Ramos (cell line): ENCODE measurements around the gene IRX3.
"Not testable (repeated sequence)": the region's sequence is repeated elsewhere in the genome, so short reads cannot be mapped to it uniquely, and the experiment has no call there.

ENCODE experiments used
- in situ Hi-C: fragments of 300-500 bp; cut with MboI; formaldehyde crosslinking; loops from one replicate; pipeline ENCODE4 v1.14.3; 2022; ENCODE audit warnings: low sequenced_read_pairs; ENCODE audit not compliant: unreplicated experiment

The IRX3 gene

DNA sequence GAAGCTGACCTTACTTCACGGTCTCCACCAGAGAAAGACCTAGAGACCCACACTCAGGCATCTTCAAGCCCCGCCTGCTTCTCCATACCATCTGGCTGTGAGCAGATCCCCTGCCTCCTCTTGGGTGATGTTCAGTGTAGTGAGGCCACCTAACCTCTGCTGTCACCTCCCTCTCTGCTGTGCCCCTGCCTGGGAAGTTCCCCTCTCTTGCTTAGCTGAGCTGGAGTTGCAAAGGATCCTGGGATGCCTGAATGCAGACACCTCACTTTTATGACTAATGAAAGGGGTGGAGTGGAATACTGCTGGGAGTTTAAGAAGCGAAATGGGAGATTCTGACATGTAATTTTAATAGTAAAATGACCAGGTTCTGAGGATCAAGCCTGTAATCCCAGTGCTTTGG lies 5.8 kb downstream of the IRX3 start:
- in situ Hi-C loops = no loop called here

DNA sequence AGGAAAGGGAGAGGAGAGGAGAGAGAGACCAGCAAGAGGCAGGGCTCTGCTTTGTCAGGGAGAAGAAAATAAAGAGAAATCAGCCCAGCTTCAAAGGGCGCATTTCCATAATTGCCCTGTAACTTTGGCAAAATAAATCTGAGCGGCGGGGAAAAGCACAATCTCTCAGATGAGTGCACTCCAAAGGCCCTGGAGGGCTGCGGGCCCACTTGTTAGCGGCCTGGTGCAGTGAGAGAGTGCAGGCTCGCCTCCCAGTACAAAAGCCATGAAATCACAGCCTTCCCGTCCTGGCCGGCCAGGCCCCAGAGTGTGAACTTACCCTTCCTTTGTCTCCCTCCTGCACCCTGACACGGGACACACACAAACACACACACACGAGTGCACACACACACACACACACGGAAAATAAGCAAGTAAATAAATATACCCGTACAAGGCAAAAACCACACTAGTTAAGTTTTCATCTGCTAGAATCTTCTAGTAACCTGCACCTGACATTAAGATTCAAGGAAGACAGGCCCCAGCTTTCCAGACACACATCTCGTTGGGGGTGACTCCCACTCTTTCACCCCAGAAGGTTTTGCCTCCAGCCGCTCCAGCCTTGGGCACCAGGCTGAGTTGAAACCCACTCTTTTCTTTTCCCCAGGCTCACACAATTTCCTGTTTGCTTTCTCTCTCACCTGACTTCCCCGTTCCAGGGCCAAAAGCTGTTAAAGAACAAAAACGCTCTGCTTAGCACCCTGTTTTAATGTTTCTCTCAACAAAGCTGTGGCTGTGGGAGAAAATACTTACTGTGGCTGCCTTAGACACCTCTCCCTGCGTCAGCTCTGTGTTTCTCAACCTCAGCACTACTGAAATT lies 8.5 kb downstream of the IRX3 start:
- in situ Hi-C loops = no loop called here

DNA sequence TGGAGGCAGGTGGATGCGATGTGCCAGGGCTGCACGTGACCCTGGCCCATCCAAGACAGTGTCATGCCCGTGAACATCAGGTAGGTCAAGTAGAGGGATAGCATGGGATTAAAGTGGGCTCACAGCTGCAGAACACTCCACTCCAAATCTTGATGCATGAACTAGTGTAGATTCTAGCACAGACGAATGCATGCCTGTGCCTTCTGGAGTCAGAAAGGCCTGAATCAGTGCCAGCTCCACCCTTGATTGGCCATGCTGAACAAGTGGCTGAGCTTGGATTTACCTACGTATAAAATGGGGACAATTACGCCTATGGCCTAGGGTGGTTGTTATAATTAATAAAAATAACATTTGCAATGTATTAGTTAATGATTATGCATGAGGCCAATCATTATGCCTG lies 10.6 kb downstream of the IRX3 start:
- in situ Hi-C loops = no loop called here

DNA sequence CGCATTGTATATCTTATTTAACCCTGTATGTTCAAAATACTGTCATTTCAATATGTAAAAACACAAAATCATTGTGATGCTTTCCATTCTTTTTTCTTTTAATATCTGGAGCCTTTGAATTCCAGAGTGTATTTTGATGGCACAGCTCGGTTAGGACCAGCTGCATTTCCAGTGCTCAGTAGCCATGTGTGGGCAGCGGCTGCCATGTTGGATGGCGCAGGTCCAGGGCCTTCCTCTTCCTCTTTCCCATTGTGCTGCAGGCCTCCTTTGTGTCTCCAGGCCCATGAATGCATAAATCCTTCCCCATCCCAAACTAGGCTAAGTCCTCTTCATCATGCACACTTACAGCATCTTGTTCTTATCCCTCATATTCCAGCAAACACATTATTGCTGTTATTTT lies 13.0 kb downstream of the IRX3 start:
- in situ Hi-C loops = no loop called here

DNA sequence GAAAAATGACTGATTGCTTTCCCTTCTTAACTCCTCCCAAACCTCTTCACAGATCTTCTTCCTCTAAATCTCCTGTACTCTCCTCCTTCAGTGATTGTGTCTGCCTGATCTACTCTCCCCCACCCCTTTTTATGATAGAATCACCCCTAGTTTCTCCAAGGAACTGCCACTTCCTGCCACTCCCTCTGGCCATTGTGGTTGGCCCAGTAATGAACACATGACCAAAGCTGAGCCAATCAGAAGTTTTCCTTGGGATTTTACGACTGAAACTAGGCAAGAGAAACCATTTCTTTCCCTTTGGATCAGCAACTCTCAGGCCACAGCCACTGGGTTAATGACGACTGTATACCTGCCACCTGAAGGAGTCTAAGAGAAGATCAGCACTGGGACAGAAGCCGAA lies 15.9 kb downstream of the IRX3 start:
- in situ Hi-C loops = no loop called here

DNA sequence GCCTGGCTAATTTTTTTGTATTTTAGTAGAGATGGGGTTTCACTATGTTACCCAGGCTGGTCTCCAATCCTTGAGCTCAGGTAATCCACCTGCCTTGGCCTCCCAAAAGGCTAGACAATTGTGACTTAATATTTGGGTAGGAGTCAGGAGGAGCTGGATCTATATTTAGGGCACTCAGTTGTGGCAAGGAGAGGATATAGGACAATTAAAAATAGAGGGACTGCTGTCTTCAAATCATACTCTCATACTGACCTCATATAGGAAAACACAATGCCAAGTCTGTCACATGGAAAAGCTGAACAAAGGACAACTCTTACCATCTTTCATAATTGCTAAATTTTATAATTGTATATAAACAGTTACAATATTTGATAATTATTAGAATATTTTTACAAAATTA lies 17.1 kb downstream of the IRX3 start:
- in situ Hi-C loops = no loop called here

DNA sequence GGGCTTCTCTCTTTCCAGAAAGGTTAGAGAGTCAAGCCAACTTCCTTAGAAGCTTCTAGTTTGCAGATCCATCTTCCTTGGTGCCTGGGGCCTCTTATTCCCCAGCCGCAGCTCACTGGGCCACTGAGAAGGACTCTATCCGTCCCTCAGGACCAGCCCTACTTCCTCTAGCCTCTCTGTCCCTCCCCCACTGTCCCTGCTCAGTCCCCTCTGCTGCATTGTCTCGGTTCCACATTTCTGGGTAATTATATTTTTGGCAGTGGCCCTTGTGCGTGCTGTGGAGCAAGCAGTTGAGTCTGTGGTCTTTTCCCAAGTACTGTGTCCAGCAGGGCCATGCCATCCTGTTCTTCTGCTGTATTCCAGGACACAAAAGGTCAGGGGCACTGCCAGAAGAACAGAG lies 17.8 kb downstream of the IRX3 start:
- in situ Hi-C loops = no loop called here

DNA sequence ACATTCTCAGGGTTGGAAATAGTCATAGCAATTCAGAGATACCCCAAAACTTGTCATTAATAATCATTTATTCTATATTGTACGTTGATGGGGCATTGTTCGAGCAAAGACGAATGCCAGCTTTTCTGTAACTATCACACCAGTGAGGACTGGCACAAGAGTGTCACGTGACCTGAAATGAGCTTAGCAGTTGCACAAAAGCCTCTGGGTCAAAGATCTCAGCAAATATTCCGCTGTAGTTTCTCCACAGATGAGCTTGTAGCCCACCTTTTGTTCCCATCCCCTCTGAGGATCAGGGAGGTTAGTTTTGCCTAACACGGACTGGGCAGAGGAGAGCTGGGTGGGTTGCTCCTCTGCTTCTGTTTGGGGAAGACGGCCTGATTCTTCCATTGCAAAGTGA lies 18.2 kb downstream of the IRX3 start:
- in situ Hi-C loops = no loop called here

DNA sequence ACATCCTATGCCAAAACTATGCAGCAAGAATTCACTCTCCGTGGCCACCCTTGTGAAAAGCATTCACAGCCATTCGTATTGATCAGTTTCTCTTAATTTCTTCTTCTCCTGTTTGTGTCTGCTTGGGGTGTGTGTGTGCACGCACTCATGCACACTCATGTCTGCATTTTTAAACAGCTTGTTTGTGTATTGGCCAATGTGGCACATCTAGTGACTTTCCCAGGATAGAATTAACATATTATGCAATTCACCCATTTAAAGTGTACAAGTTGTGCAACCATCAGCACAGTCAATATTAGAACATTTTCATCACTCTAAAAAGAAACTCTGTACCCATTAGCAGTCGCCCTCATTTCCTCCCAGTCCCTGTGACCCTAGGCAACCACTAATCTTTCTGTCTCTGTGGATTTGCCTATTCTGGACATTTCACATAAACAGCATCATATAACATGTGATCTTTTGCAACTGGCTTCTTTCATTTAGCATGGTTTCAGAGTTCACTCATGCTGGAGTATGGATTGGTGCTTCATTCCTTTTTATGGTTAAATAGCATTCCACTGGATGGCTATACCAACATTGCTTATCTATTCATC lies 20.1 kb downstream of the IRX3 start:
- in situ Hi-C loops = no loop called here

DNA sequence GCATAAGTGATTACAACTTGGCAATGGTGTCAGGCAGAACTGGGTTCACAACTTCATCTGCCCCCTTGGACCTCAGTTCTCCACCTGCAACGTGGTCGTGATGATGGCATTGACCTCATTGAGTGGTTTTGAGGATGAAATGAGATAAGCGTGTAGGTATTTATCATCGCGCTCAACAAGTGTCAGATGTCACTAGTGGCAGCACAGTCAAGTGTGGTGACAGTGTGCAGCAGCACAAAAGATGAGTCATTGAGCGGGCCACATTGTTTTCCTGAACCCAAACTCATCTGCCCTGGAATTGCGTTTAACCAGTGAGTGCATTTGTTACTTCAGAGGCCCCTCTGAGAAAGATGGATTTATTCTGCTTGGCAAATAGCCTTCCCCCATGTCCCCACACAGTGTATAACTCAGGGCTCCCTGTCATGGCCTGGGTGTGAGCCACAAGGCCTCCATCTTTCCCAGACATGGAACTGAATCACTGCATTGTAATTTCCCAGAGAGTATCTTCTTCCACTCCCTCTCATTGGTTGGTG lies 20.9 kb downstream of the IRX3 start:
- in situ Hi-C loops = no loop called here

DNA sequence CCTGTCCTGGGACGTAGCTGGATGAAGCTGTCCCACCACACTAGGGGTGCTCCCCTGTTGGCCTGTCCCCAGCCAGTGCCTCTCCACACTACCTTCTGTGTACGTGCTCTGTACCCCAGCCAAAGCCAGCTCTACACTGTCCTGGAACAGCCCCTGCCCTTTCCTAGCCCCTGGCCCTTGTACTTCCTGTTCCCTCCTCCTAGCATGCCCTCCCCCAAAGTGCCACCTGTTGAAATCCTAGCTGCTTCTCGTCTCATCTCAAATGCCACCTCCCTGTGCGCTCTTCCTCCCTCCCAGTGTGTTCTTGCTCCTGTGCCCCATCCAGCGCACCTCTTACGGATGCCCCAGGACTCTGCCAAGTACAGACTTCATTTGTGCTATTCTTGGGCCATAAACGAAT lies 33.5 kb downstream of the IRX3 start:
- in situ Hi-C loops = no loop called here

DNA sequence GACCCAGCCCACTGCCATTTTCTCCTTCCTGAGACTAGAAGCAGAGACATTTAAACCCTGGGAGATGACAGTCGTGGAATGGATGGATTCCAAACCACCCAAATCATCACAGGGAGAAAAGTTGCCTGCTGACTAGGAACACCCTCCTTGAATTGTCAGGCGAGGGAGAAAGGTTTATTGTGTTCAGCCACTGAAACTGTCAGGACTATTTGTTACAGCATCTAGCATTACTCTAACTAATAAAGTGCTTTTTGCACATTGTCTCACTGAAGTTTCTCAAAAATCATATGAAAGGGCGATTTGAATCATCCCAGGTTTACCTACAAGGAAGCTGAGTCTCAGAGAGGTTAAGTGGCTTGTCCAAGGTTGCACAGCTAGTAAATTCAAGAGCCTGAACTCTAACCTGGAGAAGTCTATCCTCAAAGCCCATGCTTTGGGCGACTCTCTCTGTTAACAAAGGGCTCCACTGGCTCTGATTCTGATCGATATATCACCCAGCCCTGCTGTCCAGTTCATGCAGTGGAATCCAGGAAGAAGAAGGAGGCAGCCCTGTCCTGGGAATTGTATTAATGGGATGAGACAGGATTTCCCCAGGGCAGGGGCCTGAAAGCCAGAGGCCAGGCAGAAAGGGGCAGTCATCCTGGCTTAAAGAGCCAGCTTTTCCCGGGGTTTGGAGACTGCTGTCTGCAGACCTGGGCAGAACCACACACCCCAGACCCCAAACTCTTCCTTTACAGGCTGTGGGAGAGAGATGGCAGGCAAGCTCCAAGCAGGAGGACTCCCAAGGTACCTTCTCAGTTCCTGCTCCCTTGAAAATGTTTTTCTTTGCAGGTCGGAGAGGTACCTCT lies 37.5 kb downstream of the IRX3 start:
- in situ Hi-C loops = no loop called here

DNA sequence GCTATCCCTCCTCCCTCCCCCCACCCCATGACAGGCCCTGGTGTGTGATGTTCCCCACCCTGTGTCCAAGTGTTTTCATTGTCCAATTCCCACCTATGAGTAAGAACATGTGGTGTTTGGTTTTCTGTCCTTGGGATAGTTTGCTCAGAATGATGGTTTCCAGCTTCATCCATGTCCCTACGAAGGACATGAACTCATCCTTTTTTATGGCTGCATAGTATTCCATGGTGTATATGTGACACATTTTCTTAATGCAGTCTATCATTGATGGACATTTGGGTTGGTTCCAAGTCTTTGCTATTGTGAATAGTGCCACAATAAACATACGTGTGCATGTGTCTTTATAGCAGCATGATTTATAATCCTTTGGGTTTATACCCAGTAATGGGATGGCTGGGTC lies 38.9 kb downstream of the IRX3 start:
- in situ Hi-C loops = not testable (repeated sequence)

DNA sequence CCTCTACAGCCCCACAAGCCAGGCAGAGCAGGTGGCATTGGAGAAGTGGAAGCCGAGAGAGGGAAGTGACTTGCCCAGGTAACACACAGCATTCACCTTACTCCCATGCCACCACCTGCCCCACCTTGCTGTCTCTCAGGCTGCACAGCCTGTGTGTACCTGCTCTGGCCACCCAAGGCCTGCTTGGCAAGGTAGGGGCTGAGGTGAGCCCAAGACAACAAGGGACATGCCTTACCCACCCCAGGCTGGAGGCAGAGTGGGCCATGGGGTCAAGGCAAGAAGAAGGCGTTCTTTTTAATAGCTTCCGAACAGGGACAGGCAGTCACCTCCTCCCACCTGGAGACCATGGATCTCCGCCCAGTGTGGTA lies 40.1 kb downstream of the IRX3 start:
- in situ Hi-C loops = no loop called here

DNA sequence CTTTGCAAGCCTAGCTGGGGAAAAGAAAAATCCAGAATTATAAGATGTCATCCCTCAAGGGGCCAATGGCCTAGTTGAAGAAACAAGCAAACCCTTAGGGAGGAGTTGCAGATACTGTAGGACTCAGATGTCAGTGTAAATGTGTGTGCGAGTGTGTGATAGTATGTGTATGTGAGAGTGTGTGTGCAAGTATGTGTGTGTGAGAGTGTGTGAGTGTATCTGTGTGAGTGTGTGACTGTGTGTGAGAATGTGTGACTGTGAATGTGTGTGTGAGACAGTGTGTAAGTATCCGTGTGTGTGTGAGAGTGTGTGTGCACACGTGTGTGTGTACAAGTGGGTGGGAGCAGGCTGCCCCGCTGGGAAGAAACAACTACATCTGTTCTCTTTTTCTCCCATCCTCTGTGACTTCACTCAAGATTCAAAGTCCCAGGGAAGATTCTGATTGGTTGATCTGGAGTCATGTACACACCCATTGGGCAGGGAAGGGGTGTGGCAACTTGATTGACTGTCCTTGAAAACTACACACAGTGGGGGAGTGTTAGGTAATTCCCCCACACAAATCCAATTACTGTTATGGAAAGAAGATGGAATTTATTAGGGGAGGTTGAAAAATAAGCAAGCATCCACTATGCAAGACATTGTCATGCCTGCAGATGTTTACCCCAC lies 40.7 kb downstream of the IRX3 start:
- in situ Hi-C loops = no loop called here

DNA sequence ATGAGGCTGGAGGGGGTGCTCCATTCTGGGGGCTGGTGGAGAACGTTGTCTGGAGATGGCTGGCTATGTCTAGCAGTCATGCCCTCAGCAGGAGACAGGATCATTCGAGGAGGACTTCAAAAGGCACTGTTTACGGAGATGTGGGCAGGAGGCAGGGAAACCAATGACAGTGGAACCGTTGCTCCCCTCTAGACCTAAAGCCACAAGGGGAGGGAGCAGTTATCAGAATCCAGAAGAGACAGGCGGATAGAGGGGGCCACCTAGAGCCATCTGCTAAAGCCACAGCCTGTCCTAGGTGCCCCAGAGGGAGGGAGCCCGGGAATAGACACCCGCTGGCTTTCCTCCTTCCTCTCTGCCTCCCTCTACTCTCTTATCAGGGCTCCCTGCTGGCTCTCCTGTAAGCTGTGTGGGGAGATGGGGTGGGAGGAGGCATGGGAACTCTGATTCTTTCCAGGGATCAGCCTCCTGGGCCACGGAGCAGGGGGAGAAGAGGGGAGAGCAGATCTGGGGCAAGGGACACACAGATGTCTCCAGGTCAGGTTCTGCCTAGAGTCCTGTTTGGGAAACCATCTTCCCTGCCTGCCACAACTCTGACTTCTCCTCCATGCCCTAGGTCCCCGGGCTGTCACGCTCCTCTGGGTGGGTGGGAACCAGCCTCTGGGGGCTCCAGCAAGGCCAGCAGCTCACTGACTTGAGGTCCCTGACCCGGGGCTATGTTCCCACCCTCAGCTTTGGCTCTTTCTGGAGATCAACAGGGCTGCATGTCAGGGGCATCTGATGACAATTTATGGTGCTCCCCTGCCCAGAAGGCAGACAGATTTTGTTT lies 42.3 kb downstream of the IRX3 start:
- in situ Hi-C loops = no loop called here

DNA sequence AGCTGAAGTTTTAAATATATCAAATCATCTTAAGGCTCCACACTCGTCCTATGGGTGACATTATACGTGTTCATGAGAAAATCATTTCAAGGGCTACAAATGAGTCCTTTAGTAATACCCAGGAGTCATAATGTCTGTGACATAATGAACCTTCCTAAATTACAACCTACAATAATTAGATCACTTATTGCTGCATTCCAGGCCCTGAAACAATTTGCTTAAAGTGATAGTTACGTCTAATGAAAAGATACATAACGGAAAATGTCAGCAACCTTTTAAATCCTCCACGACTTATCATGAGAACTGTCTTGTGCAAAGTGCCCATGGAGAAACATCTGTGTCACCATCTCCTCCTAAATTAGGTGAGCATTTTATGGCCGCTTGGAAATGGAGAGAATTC lies 43.4 kb downstream of the IRX3 start:
- in situ Hi-C loops = no loop called here

DNA sequence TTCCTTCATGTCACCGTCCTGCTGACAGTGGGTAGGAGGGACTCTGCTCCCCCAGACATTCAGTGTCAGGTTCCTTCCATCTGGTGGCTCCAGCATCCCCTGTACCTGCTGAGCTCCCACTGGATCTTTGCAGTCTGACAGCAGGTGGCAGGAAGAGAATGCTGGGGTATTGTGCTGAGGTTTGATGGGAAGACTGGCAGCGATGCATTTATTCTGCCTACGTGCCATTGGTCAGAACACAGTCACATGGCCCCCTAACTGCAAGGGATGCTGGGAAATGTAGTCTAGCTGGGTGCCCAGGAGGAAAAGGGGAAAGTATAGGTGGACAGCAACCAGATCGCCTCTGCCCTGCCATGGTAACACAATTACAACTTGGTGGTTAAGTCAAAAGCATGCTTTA lies 44.4 kb downstream of the IRX3 start:
- in situ Hi-C loops = no loop called here

DNA sequence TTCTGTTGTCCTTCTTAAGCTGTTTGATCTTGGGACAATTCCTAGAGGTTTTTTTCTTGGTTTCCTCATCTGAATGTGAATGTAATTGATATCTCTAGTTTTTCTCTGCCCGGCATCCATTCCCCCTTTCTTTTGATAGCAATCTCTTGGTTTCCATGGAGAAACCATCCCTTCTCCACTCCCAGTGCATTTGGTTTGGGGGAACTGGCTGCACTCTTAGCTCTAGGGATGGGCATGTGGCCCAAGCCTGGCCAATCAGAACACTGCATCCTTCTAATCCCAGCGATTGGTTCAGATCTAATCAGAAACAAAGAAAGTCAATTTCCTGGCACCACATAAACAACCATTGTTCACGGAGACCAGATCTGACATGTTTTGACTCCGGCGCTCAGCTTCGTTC lies 45.1 kb downstream of the IRX3 start:
- in situ Hi-C loops = no loop called here
